ENCODE results near the gene KRT6C.

KRT6C gene

GRCh38 chr12:52519826-52520662 is 46.4 kb upstream of the KRT6C start, which contains the start of gene KRT5:
Gene KRT5 (minus strand): TSS chr12:52520394. CDS start chr12:52520296, 98 bp downstream.
- H3K27ac ChIP-seq = no peak within 1 kb of the TSS
- peaks cover 20% of the 10 kb centered on the region; the same call in 1 of the 2 replicates for H3K27me3 ChIP-seq (ENCODE audit: insufficient read depth, low read depth)
- no peak within 1 kb of the TSS for H3K4me3 ChIP-seq (IDR thresholded peaks at IDR 0.05; ENCODE audit: insufficient read depth, low read depth, low read length)
- no peaks in the 10 kb centered on the region for H3K4me1 ChIP-seq (ENCODE audit: low read depth, poor library complexity, severe bottlenecking)
- H2AFZ ChIP-seq (ENCODE audit: low read depth) = no peak within 1 kb of the TSS
- no peaks in the 10 kb centered on the region for H3K79me2 ChIP-seq (ENCODE audit: insufficient read depth, low read depth)
- no peak for TF ChIP-seq CTCF (conservative IDR thresholded peaks at IDR 0.05; ENCODE audit: low read depth, low read length)
- no peaks in the 10 kb centered on the region for H4K20me1 ChIP-seq (ENCODE audit: insufficient read depth)
- no peak within 1 kb of the TSS for H3K9ac ChIP-seq
- H3K4me2 ChIP-seq = no peak within 1 kb of the TSS
- no peaks in the 10 kb centered on the region for H3K36me3 ChIP-seq (ENCODE audit: insufficient read depth)

- peaks cover 20% of the 10 kb centered on the region; the same call in 1 of the 2 replicates for H3K27me3 ChIP-seq (ENCODE audit: insufficient read depth, low read depth)
Measured at GRCh38 chr12:52519387-52519703, 45.7 kb upstream of the KRT6C start.

GRCh38 chr12:52518574-52519386 is 45.2 kb upstream of the KRT6C start:
- no peak overlapping the region for H3K9ac ChIP-seq
- H3K36me3 ChIP-seq (ENCODE audit: insufficient read depth) = no peaks in the 10 kb centered on the region
- H3K4me2 ChIP-seq = no peak overlapping the region
- no peak overlapping the region for H3K4me3 ChIP-seq (IDR thresholded peaks at IDR 0.05; ENCODE audit: insufficient read depth, low read depth, low read length)
- H3K27ac ChIP-seq = no peak overlapping the region
- no peak overlapping the region for H2AFZ ChIP-seq (ENCODE audit: low read depth)
- H3K79me2 ChIP-seq (ENCODE audit: insufficient read depth, low read depth) = no peaks in the 10 kb centered on the region
- no peak for TF ChIP-seq CTCF (conservative IDR thresholded peaks at IDR 0.05; ENCODE audit: low read depth, low read length)
- peaks cover 15% of the 10 kb centered on the region; the same call in 1 of the 2 replicates for H3K27me3 ChIP-seq (ENCODE audit: insufficient read depth, low read depth)
- H3K4me1 ChIP-seq (ENCODE audit: low read depth, poor library complexity, severe bottlenecking) = no peaks in the 10 kb centered on the region
- H4K20me1 ChIP-seq (ENCODE audit: insufficient read depth) = no peaks in the 10 kb centered on the region

More at GRCh38 chr12:52519387-52519703, 45.7 kb upstream of the KRT6C start:
- no peaks in the 10 kb centered on the region for H3K4me1 ChIP-seq (ENCODE audit: low read depth, poor library complexity, severe bottlenecking)
- H3K4me2 ChIP-seq = no peak overlapping the region
- H2AFZ ChIP-seq (ENCODE audit: low read depth) = no peak overlapping the region
- no peaks in the 10 kb centered on the region for H3K79me2 ChIP-seq (ENCODE audit: insufficient read depth, low read depth)
- no peak overlapping the region for H3K27ac ChIP-seq
- no peak for TF ChIP-seq CTCF (conservative IDR thresholded peaks at IDR 0.05; ENCODE audit: low read depth, low read length)
- no peak overlapping the region for H3K9ac ChIP-seq
- no peaks in the 10 kb centered on the region for H4K20me1 ChIP-seq (ENCODE audit: insufficient read depth)
- H3K36me3 ChIP-seq (ENCODE audit: insufficient read depth) = no peaks in the 10 kb centered on the region
- no peak overlapping the region for H3K4me3 ChIP-seq (IDR thresholded peaks at IDR 0.05; ENCODE audit: insufficient read depth, low read depth, low read length)

GRCh38 chr12:52517888-52518287 is 44.3 kb upstream of the KRT6C start:
- Histone ChIP-seq H2AFZ (ENCODE audit: low read depth) (no peak overlapping the region), H3K36me3 (ENCODE audit: insufficient read depth) (no peaks in the 10 kb centered on the region), H3K9ac (no peak overlapping the region), H4K20me1 (ENCODE audit: insufficient read depth) (no peaks in the 10 kb centered on the region), H3K4me2 (no peak overlapping the region), H3K79me2 (ENCODE audit: insufficient read depth, low read depth) (no peaks in the 10 kb centered on the region), H3K4me3 (IDR thresholded peaks at IDR 0.05; ENCODE audit: insufficient read depth, low read depth, low read length) (no peak overlapping the region), H3K27ac (no peak overlapping the region), H3K27me3 (ENCODE audit: insufficient read depth, low read depth) (peaks cover 13% of the 10 kb centered on the region; the same call in 1 of the 2 replicates), H3K4me1 (ENCODE audit: low read depth, poor library complexity, severe bottlenecking) (no peaks in the 10 kb centered on the region)
- TF ChIP-seq CTCF (conservative IDR thresholded peaks at IDR 0.05; ENCODE audit: low read depth, low read length) = no peak

Data from KMS-11 (cell line).